C4-2B (cell line): Measurements from ENCODE around the gene AFAP1.

Experiments
- H3K27ac ChIP-seq: fragments of 450-650 bp; 2 replicates; pipeline ENCODE4 v1.5.1; 2017
- CTCF ChIP-seq: fragments of 450-650 bp; conservative IDR thresholded peaks from 2 replicates; pipeline ENCODE4 v1.5.1; 2017; ENCODE audit warnings: mild to moderate bottlenecking
- ZFX ChIP-seq: fragments of 450-650 bp; IDR thresholded peaks from 2 replicates; pipeline ENCODE4 v1.6.1; 2017

AFAP1 gene

GRCh38 chr4:7766661-7767345, 172.9 kb downstream of the AFAP1 start:
- no peak for TF ChIP-seq CTCF
- TF ChIP-seq ZFX: no peak
- no peak overlapping the region for H3K27ac ChIP-seq

- no peak overlapping the region for H3K27ac ChIP-seq
- TF ChIP-seq ZFX: no peak
These were observed 173.6 kb downstream of the AFAP1 start for GRCh38 chr4:7766086-7766485.

DNA sequence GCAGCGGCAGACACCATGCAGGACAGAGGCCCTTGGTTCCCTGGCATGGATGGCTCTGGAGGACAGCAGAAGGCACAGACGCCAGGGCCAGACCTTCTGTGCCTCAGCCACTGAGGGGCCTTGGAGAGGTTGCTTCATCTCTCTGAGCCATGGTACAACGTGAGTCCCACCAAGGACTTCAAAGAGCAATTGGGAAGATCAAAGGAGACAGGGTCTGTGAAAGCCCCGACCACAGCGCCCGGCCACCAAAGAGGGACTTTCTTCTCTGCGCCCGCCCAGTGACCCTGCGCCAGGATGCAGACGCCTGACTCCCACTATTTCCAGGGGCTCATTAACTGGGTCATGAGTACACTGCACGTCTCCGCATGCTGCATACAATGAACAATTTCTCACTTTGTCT, 174.0 kb downstream of the AFAP1 start:
- no peak for TF ChIP-seq CTCF
- H3K27ac ChIP-seq: no peak overlapping the region

GRCh38 chr4:7764466-7764865, 175.2 kb downstream of the AFAP1 start:
- TF ChIP-seq CTCF (no peak), ZFX (no peak)
- H3K27ac ChIP-seq: no peak overlapping the region

DNA sequence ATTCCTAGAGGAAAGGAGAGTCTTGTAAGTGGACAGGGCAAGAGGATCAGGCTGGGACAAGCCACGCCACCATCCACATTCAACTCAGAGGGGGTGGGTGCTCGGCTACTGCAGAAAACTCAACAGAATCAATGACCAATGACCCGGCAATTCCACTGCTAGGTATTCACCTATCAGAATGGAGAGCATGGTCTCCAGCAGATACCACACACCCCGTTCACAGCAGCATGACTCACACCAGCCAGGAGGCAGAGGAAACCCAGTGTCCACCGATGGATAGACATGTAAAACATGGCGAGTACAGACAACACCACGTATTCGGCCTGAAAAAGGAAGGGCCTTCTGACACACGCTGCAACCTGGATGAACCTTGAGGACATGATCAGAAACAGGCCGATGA, 175.9 kb downstream of the AFAP1 start:
- no peak for TF ChIP-seq CTCF
- no peak for TF ChIP-seq ZFX
- no peak overlapping the region for H3K27ac ChIP-seq

DNA sequence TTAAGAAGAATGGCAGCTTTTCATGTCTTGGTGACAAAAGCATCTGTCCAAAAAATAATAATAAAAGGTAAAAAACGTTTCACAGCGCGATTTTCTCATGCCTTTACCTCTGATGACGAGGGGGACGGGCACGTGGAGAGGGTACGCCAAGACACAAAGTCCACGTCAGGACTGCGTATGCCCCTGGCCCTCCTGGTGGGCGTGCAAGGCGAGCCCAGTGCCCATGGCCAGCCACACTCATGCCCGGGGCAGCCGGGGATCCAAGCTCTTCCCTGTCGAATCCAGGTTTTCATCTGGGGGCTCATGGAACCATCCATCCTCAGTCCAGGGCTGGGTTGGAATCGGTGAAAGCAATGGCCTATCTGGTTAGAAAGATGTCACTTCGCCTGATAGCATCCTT, 176.6 kb downstream of the AFAP1 start:
- TF ChIP-seq CTCF (no peak), ZFX (no peak)
- H3K27ac ChIP-seq: no peak overlapping the region

DNA sequence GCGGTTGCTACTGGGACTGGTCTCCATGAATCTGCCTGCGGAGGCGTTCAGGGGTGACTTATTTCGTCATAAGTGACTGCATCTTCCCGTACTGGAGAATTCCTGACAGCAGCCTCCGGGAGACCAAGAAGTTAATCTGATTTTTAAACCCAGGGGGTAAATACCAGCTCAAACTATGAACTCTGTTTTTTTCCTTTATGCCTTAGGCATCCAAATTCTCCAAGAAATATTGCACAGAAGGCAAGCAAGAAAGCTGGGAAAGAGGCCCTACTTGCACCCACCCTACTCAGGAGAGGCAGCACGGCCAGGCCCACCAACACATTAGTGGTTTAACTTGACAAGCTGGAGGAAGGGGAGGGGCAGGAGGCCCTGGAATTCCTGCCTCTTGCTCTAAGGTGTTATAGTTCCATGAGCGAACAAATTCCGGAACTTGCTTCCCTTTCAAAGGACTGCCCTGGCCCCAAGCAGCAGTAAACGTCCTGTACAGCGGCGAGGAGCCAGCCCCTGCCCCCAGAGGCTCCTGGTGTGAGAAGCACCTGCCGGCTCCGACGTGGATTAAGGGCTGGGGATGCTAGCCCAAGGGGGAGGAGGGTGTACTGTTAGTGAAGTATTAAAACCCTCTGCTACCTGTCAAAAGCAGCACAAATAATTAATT, 177.2 kb downstream of the AFAP1 start:
- no peak for TF ChIP-seq ZFX
- no peak for TF ChIP-seq CTCF
- no peak overlapping the region for H3K27ac ChIP-seq

DNA sequence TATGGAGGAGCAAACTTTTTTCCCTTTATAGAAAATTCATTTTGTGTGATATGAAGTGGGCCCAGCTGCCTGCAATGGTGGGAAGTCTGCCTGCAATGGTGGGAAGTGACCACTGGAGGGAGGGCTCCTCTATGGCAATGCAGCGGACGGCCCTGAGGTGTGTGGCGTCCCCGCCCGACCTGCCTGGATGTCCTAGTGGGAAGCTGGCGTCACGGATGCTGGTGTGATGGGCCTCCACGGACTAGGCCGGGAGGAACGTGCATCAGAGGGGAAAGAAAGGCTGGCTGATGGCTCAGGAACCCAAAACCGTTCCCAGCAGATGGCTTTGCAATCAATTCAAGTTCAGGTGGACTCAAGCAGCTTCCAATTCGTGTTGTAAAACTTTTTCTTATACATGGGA, 177.9 kb downstream of the AFAP1 start:
- TF ChIP-seq CTCF: peak; percentile 73
- no peak for TF ChIP-seq ZFX
- H3K27ac ChIP-seq: no peak overlapping the region
